SK-N-SH treated with all-trans-retinoic acid at 6 μM for 48 hours (cell line): ENCODE data around the gene MAGEB3.

Experiments used
- ATAC-seq: fragments of 200-7000 bp; cut with Tn5 transposase; 3 replicates; pipeline ENCODE4 v1.9.1; 2020; ENCODE audit warnings: mild to moderate bottlenecking, moderate library complexity
- ARNTL ChIP-seq: fragments of 450-650 bp; formaldehyde crosslinking; IDR thresholded peaks from 2 replicates; pipeline ENCODE4 v1.5.0; 2020; ENCODE audit warnings: low read depth, mild to moderate bottlenecking, moderate library complexity, borderline replicate concordance
- BACH2 ChIP-seq: fragments of 250-450 bp; sonication (Bioruptor Pico); IDR thresholded peaks from 2 replicates; pipeline ENCODE4 v1.9.0; 2021; ENCODE audit warnings: mild to moderate bottlenecking, borderline replicate concordance
- GLIS3 ChIP-seq: fragments of 250-450 bp; sonication (Bioruptor Pico); IDR thresholded peaks from 2 replicates; pipeline ENCODE4 v1.5.0; 2020; ENCODE audit warnings: mild to moderate bottlenecking, moderate library complexity
- ISL1 ChIP-seq: fragments of 250-450 bp; sonication (Bioruptor Pico); IDR thresholded peaks from 2 replicates; pipeline ENCODE4 v2.1.2; 2022; ENCODE audit warnings: mild to moderate bottlenecking, moderate library complexity
- OSR1 ChIP-seq: fragments of 250-450 bp; sonication (Bioruptor Pico); IDR thresholded peaks from 2 replicates; pipeline ENCODE4 v1.8.0; 2022; ENCODE audit warnings: moderate library complexity, mild to moderate bottlenecking, inconsistent platforms
- PPARA ChIP-seq: fragments of 250-450 bp; sonication (Bioruptor Pico); IDR thresholded peaks from 2 replicates; pipeline ENCODE4 v1.5.0; 2020; ENCODE audit warnings: mild to moderate bottlenecking, borderline replicate concordance
- RARB ChIP-seq: fragments of 250-450 bp; sonication (Bioruptor Pico); IDR thresholded peaks from 2 replicates; pipeline ENCODE4 v1.8.0; 2021; ENCODE audit warnings: mild to moderate bottlenecking, moderate library complexity
- SNAI2 ChIP-seq: fragments of 250-450 bp; sonication (Bioruptor Pico); IDR thresholded peaks from 2 replicates; pipeline ENCODE4 v1.5.0; 2020; ENCODE audit warnings: mild to moderate bottlenecking, moderate library complexity
- TCF4 ChIP-seq: fragments of 250-450 bp; sonication (Bioruptor Pico); IDR thresholded peaks from 2 replicates; pipeline ENCODE4 v1.8.0; 2021; ENCODE audit warnings: mild to moderate bottlenecking, moderate library complexity, borderline replicate concordance
- TOX ChIP-seq: fragments of 250-450 bp; sonication (Bioruptor Pico); IDR thresholded peaks from 2 replicates; pipeline ENCODE4 v1.8.0; 2021; ENCODE audit warnings: mild to moderate bottlenecking, moderate library complexity, borderline replicate concordance
- ZC3H10 ChIP-seq: fragments of 250-450 bp; sonication (Bioruptor Pico); IDR thresholded peaks from 2 replicates; pipeline ENCODE4 v1.5.1; 2021; ENCODE audit warnings: mild to moderate bottlenecking, moderate library complexity
- ZFP3 ChIP-seq: fragments of 250-450 bp; sonication (Bioruptor Pico); IDR thresholded peaks from 2 replicates; pipeline ENCODE4 v1.5.0; 2020; ENCODE audit warnings: mild to moderate bottlenecking, moderate library complexity
- ZFP30 ChIP-seq: fragments of 450-650 bp; formaldehyde crosslinking; IDR thresholded peaks from 2 replicates; pipeline ENCODE4 v1.5.0; 2022; ENCODE audit warnings: mild to moderate bottlenecking, moderate library complexity
- ZNF565 ChIP-seq: fragments of 450-650 bp; formaldehyde crosslinking; conservative IDR thresholded peaks from 2 replicates; pipeline ENCODE4 v1.5.0; 2020; ENCODE audit warnings: low read depth, mild to moderate bottlenecking, moderate library complexity
- ZNF70 ChIP-seq: fragments of 450-650 bp; formaldehyde crosslinking; IDR thresholded peaks from 2 replicates; pipeline ENCODE4 v1.5.0; 2020; ENCODE audit warnings: mild to moderate bottlenecking, moderate library complexity
- ZNF8 ChIP-seq: fragments of 450-650 bp; formaldehyde crosslinking; IDR thresholded peaks from 2 replicates; pipeline ENCODE4 v1.5.0; 2020; ENCODE audit warnings: mild to moderate bottlenecking, moderate library complexity
- TF ChIP-seq, protein P1 (sequence below): fragments of 250-450 bp; sonication (Bioruptor Pico); IDR thresholded peaks from 2 replicates; pipeline ENCODE4 v1.5.0; 2020; ENCODE audit warnings: mild to moderate bottlenecking, moderate library complexity
- TF ChIP-seq, protein P2 (sequence below): fragments of 250-450 bp; sonication (Bioruptor Pico); IDR thresholded peaks from 2 replicates; pipeline ENCODE4 v1.8.0; 2020; ENCODE audit warnings: mild to moderate bottlenecking, moderate library complexity, borderline replicate concordance
- TF ChIP-seq, protein P3 (sequence below): fragments of 250-450 bp; sonication (Bioruptor Pico); IDR thresholded peaks from 2 replicates; pipeline ENCODE4 v1.5.1; 2021; ENCODE audit warnings: mild to moderate bottlenecking, moderate library complexity
- TF ChIP-seq, protein P4 (sequence below): fragments of 250-450 bp; sonication (Bioruptor Pico); IDR thresholded peaks from 2 replicates; pipeline ENCODE4 v1.8.0; 2021; ENCODE audit warnings: low read depth, mild to moderate bottlenecking, moderate library complexity, borderline replicate concordance
- TF ChIP-seq, protein P5 (sequence below): fragments of 250-450 bp; sonication (Bioruptor Pico); IDR thresholded peaks from 2 replicates; pipeline ENCODE4 v1.5.1; 2020; ENCODE audit warnings: low read depth, mild to moderate bottlenecking, moderate library complexity

The MAGEB3 gene

DNA sequence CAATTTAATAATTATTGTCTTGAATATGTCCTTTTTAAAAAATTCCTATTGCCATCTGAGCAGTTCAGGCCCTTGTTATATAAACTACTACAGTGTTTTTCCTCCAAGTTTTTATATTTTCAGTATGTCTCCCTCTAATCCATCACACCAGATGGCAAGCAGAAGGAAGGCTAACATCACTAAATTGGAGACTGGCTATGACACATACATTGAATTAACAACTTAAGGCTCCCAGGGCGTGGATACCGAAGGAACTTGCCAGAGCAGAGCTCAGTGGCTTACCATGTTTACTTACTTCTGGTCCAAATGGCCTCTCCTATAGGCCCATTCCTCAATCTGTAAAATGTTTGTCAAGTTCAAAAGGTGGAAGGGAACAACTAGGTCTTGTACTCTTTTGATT lies 29.5 kb downstream of the MAGEB3 start:
- TF ChIP-seq ZFP30 (no peak), ZFP3 (CRISPR knock-in tag) (no peak), PPARA (no peak), TCF4 (CRISPR knock-in tag) (no peak), GLIS3 (no peak), OSR1 (no peak), BACH2 (CRISPR knock-in tag) (no peak), RARB (CRISPR knock-in tag) (no peak), ZNF8 (no peak)
- TF ChIP-seq, protein P1, sequence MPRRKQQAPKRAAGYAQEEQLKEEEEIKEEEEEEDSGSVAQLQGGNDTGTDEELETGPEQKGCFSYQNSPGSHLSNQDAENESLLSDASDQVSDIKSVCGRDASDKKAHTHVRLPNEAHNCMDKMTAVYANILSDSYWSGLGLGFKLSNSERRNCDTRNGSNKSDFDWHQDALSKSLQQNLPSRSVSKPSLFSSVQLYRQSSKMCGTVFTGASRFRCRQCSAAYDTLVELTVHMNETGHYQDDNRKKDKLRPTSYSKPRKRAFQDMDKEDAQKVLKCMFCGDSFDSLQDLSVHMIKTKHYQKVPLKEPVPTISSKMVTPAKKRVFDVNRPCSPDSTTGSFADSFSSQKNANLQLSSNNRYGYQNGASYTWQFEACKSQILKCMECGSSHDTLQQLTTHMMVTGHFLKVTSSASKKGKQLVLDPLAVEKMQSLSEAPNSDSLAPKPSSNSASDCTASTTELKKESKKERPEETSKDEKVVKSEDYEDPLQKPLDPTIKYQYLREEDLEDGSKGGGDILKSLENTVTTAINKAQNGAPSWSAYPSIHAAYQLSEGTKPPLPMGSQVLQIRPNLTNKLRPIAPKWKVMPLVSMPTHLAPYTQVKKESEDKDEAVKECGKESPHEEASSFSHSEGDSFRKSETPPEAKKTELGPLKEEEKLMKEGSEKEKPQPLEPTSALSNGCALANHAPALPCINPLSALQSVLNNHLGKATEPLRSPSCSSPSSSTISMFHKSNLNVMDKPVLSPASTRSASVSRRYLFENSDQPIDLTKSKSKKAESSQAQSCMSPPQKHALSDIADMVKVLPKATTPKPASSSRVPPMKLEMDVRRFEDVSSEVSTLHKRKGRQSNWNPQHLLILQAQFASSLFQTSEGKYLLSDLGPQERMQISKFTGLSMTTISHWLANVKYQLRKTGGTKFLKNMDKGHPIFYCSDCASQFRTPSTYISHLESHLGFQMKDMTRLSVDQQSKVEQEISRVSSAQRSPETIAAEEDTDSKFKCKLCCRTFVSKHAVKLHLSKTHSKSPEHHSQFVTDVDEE, result no peak
- TF ChIP-seq, protein P2, sequence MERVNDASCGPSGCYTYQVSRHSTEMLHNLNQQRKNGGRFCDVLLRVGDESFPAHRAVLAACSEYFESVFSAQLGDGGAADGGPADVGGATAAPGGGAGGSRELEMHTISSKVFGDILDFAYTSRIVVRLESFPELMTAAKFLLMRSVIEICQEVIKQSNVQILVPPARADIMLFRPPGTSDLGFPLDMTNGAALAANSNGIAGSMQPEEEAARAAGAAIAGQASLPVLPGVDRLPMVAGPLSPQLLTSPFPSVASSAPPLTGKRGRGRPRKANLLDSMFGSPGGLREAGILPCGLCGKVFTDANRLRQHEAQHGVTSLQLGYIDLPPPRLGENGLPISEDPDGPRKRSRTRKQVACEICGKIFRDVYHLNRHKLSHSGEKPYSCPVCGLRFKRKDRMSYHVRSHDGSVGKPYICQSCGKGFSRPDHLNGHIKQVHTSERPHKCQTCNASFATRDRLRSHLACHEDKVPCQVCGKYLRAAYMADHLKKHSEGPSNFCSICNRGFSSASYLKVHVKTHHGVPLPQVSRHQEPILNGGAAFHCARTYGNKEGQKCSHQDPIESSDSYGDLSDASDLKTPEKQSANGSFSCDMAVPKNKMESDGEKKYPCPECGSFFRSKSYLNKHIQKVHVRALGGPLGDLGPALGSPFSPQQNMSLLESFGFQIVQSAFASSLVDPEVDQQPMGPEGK (CRISPR knock-in tag), result no peak
- ATAC-seq, result no peak

DNA sequence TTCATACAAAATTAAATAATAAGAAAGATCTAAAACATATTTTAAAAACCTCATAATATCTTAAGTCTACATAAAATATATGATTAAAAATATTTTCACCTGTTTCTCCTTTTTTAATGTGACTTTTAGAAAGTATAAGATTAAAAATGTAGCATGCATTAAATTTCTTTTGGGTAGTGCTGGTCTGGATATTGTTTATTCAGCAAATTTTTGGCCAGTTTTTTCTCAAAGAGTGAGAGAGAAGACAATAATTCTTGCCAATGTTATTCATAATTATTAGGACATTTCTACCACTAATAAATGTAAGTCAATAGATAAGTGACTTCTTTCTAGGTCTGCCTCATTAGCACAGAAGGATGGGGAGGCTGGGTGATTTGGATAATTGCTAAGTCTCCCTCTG lies 30.6 kb downstream of the MAGEB3 start:
- no peak for ATAC-seq
- TF ChIP-seq, protein P3, sequence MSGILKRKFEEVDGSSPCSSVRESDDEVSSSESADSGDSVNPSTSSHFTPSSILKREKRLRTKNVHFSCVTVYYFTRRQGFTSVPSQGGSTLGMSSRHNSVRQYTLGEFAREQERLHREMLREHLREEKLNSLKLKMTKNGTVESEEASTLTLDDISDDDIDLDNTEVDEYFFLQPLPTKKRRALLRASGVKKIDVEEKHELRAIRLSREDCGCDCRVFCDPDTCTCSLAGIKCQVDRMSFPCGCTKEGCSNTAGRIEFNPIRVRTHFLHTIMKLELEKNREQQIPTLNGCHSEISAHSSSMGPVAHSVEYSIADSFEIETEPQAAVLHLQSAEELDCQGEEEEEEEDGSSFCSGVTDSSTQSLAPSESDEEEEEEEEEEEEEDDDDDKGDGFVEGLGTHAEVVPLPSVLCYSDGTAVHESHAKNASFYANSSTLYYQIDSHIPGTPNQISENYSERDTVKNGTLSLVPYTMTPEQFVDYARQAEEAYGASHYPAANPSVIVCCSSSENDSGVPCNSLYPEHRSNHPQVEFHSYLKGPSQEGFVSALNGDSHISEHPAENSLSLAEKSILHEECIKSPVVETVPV (CRISPR knock-in tag), result no peak
- no peak for TF ChIP-seq ZFP30
- TF ChIP-seq ZNF565 (CRISPR knock-in tag), result no peak
- TF ChIP-seq, protein P2 (CRISPR knock-in tag), result no peak

DNA sequence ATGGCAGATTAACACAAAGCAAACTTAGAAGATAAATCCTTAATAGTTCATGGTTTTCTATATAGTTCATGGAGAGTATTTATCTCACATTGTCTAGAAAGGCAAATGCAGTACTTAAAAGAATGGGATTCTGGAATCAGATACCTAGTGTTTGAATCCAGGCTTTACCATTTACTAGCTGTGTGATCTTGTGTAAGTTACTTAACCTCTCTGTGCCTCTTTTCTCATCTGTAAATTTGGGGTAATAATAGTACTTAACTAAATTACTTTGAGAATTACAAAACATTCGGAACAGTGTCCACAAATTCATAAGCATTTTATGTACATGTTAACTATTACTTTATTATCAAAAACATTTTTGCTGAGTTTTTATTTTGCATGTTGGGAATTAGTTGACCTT lies 32.3 kb downstream of the MAGEB3 start:
- TF ChIP-seq, protein P4, sequence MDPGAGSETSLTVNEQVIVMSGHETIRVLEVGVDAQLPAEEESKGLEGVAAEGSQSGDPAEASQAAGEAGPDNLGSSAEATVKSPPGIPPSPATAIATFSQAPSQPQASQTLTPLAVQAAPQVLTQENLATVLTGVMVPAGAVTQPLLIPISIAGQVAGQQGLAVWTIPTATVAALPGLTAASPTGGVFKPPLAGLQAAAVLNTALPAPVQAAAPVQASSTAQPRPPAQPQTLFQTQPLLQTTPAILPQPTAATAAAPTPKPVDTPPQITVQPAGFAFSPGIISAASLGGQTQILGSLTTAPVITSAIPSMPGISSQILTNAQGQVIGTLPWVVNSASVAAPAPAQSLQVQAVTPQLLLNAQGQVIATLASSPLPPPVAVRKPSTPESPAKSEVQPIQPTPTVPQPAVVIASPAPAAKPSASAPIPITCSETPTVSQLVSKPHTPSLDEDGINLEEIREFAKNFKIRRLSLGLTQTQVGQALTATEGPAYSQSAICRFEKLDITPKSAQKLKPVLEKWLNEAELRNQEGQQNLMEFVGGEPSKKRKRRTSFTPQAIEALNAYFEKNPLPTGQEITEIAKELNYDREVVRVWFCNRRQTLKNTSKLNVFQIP, result no peak
- TF ChIP-seq ARNTL (CRISPR knock-in tag), result no peak
- TF ChIP-seq SNAI2 (CRISPR knock-in tag), result no peak
- TF ChIP-seq GLIS3, result no peak
- TF ChIP-seq ZNF8, result no peak
- TF ChIP-seq ZNF565 (CRISPR knock-in tag), result no peak
- no peak for TF ChIP-seq ZNF70
- no peak for TF ChIP-seq ZFP30
- no peak for TF ChIP-seq ZFP3 (CRISPR knock-in tag)
- TF ChIP-seq TCF4 (CRISPR knock-in tag), result no peak
- TF ChIP-seq, protein P2 (CRISPR knock-in tag), result no peak
- no peak for TF ChIP-seq TOX
- TF ChIP-seq, protein P5, sequence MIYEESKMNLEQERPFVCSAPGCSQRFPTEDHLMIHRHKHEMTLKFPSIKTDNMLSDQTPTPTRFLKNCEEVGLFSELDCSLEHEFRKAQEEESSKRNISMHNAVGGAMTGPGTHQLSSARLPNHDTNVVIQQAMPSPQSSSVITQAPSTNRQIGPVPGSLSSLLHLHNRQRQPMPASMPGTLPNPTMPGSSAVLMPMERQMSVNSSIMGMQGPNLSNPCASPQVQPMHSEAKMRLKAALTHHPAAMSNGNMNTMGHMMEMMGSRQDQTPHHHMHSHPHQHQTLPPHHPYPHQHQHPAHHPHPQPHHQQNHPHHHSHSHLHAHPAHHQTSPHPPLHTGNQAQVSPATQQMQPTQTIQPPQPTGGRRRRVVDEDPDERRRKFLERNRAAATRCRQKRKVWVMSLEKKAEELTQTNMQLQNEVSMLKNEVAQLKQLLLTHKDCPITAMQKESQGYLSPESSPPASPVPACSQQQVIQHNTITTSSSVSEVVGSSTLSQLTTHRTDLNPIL (CRISPR knock-in tag), result no peak
- no peak for TF ChIP-seq ZC3H10 (CRISPR knock-in tag)
- TF ChIP-seq ISL1, result no peak
- ATAC-seq, result no peak
